ENCODE measurements around the gene CAPZB.

The CAPZB gene

DNA sequence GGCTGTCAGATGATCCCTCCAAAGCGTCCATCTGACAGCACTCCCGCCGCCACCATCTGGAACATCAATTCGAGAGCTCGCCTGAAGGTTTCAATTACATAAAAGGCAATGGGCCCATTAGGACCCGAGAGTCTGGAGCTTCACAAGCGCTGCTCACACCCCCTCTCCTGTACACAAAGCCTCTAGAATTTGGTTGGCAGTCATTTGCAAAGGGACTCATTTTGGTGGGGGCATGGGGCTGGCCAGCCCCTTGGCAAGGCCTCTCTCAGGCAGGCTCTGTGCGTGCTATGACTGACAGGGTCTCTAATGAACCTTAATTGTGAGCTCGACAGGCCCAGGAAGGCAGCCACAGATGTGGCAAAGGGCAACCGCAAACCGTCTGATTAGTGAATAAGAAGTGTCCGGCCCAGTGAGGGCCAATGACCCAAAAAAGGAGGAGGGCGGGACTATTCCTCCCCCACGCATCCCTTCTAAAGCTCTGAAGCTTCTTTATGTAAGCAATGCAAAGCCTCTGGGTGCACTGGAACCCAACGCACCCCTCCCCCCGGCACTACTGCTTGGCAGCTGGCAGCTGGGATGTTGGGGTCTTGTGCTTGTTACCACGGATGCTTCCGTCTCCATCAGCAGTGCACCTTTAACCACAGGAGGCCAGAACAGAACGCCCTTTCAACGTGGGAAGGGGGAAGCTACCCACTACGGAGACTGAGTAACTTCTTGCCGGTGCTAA lies 79.4 kb downstream of the CAPZB start:
- Histone ChIP-seq H3K4me3 (no peak overlapping the region), H3K27me3 (no peaks in the 10 kb centered on the region), H3K9ac (peak overlapping the region in 6 of 11 experiments; percentile 5 to 55 (median 15); a peak in 7 of 22 replicates), H3K36me3 (peaks cover 0 to 94% (median 40%) of the 10 kb centered on the region in 11 experiments; a peak in 16 of 22 replicates), H3K4me1 (peaks cover 50 to 60% (median 55%) of the 10 kb centered on the region in 10 experiments), H3K9me3 (replicated peaks in 1 of 11) (no peaks in the 10 kb centered on the region), H4K20me1 (peaks cover 83 to 100% (median 100%) of the 10 kb centered on the region in 11 experiments), H3K27ac (peak overlapping the region in 3 of 11 experiments; percentile 19 to 43 (median 24); a peak in 2 of 22 replicates), H3K4me2 (peak overlapping the region; percentile 47 to 84 (median 67))
- no peak for TF ChIP-seq Cebpa-rat (IDR thresholded peaks at IDR 0.05)

DNA sequence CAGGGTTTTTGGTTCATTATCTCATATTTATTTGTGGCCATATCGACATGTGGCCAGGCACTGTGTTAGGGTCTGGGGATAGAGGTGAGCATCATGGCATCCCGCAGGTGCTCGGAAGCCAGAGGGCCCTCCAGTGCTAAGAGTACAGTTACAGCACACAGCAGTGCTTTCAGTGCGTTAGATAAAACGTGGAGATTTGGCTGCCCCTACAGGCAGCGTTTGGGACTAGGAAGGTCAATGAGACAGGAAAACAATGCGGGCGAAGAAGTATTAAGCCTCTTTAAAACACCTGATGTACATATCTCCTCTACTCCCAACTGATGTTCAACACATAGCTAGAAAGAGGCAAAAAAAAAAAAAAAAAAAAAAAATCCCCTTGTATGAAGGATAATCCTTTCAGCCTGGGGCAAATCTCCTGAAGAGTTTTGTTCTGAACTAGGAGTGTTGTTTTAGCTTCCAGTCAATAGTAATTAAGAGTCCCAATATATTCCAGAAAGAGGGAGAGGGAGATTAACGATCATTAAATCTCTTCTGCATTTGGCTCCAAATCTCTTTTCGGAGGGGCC lies 80.1 kb downstream of the CAPZB start:
- peaks cover 0 to 94% (median 42%) of the 10 kb centered on the region in 11 experiments; a peak in 18 of 22 replicates for H3K36me3 ChIP-seq
- H3K27ac ChIP-seq: peak overlapping the region in 1 of 11 experiments; percentile 24; a peak in 1 of 22 replicates
- H3K4me3 ChIP-seq: no peak overlapping the region
- no peaks in the 10 kb centered on the region for H3K9me3 ChIP-seq (replicated peaks in 1 of 11)
- no peaks in the 10 kb centered on the region for H3K27me3 ChIP-seq
- TF ChIP-seq Cebpa-rat (IDR thresholded peaks at IDR 0.05): no peak
- peak overlapping the region in 8 of 11 experiments; percentile 47 to 84 (median 67); a peak in 12 of 22 replicates for H3K4me2 ChIP-seq
- H3K4me1 ChIP-seq: peaks cover 54 to 67% (median 60%) of the 10 kb centered on the region in 10 experiments
- H4K20me1 ChIP-seq: peaks cover 83 to 100% (median 100%) of the 10 kb centered on the region in 11 experiments
- peak overlapping the region in 3 of 11 experiments; percentile 6 to 55 (median 12); a peak in 3 of 22 replicates for H3K9ac ChIP-seq

DNA sequence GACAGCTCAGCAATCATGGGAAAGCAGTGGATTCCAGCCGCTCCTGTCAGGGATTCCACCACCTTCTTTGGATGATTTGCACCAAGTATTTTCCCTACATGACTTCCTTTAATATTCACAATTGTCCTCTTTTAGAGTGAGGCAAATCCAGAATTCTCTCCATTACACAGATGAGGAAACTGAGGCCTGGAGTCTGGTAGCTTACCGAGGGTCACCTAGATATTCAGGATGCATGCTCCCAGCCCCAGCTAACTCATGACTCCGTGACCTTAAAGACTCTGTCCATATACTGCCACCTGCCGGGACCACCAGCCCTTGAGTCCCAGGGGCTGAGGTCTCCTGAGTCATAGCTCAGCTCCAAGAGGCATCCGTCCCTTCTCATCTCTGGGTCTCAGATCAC lies 80.6 kb downstream of the CAPZB start:
- H3K9ac ChIP-seq: no peak overlapping the region
- H3K36me3 ChIP-seq: peaks cover 0 to 94% (median 44%) of the 10 kb centered on the region in 11 experiments; a peak in 18 of 22 replicates
- no peak for TF ChIP-seq Cebpa-rat (IDR thresholded peaks at IDR 0.05)
- peaks cover 86 to 100% (median 100%) of the 10 kb centered on the region in 11 experiments for H4K20me1 ChIP-seq
- H3K9me3 ChIP-seq (replicated peaks in 1 of 11): no peaks in the 10 kb centered on the region
- peak overlapping the region in 6 of 11 experiments; percentile 5 to 84 (median 70); a peak in 9 of 22 replicates for H3K4me2 ChIP-seq
- H3K27me3 ChIP-seq: no peaks in the 10 kb centered on the region
- H3K4me3 ChIP-seq: no peak overlapping the region
- no peak overlapping the region for H3K27ac ChIP-seq
- peaks cover 54 to 69% (median 60%) of the 10 kb centered on the region in 10 experiments for H3K4me1 ChIP-seq

DNA sequence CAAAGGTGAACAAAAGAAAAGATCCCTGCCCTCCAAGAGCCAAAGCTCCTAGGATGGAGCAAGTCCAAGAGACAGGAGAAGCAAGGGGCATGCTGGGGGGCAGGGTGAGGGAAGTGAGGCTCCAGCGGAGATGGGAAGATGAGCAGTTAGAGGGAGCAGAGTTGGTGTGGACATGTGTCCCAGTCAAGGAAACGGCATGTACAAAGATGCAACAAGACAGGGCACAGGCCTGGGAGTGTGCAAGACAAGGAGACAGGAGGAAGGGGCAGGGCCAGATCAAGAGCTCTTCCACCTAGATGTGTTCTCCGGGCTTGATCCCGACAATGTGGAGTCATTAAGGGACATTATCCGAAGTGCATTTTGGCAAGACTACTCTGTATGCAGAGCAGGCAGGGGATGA lies 82.1 kb downstream of the CAPZB start:
- Histone ChIP-seq H3K27ac (no peak overlapping the region), H3K27me3 (no peaks in the 10 kb centered on the region), H3K4me3 (no peak overlapping the region), H3K36me3 (peaks cover 7 to 94% (median 45%) of the 10 kb centered on the region in 11 experiments; a peak in 20 of 22 replicates), H3K9ac (no peak overlapping the region), H3K9me3 (replicated peaks in 1 of 11) (no peaks in the 10 kb centered on the region), H3K4me2 (no peak overlapping the region), H4K20me1 (peaks cover 84 to 100% (median 100%) of the 10 kb centered on the region in 11 experiments), H3K4me1 (peaks cover 57 to 78% (median 64%) of the 10 kb centered on the region in 10 experiments)
- no peak for TF ChIP-seq Cebpa-rat (IDR thresholded peaks at IDR 0.05)

DNA sequence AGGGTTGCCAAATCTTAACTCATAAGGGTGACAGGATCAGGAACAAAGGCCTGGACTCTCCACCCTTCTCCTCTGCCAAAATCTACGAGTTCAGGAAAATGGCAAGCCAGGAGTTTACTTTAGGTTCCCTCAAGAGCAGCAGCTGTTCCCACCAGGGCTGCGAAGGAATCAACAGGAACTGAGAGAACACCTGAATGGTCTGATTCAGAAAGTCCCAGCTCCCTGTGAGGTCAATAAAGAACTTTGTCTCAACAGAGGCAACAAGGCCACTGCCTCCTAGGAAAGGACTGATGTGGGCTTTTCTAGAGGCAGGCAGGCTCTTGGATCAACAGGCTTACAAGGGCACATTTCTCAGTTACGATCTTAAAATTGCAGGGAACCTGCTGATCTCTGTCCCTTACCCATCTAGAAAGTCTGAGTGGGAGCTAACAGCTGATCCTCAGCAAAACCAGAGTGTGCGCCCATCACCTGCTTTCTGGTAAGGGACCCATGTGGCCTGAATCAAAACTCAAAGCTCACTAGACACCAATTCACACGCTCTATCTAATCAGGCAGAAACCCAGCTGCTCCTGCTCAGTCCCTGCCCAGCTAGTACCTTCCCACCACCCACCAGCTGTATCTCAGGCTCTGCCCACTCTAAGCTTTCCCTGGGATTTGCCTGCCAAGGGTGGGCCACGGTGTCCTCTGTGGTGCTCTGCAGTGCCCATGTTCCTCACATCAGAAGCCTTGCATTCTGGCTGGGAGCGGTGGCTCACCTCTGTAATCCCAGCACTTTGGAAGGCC lies 83.1 kb downstream of the CAPZB start:
- H3K27ac ChIP-seq: no peak overlapping the region
- H4K20me1 ChIP-seq: peaks cover 74 to 100% (median 100%) of the 10 kb centered on the region in 11 experiments
- no peak overlapping the region; a peak in 1 of 22 replicates for H3K9ac ChIP-seq
- H3K4me3 ChIP-seq: no peak overlapping the region
- no peaks in the 10 kb centered on the region for H3K9me3 ChIP-seq (replicated peaks in 1 of 11)
- H3K4me1 ChIP-seq: peaks cover 50 to 78% (median 59%) of the 10 kb centered on the region in 10 experiments
- TF ChIP-seq Cebpa-rat (IDR thresholded peaks at IDR 0.05): no peak
- H3K36me3 ChIP-seq: peaks cover 8 to 94% (median 47%) of the 10 kb centered on the region in 11 experiments; a peak in 20 of 22 replicates
- no peaks in the 10 kb centered on the region for H3K27me3 ChIP-seq
- peak overlapping the region in 8 of 11 experiments; percentile 15 to 72 (median 48); a peak in 14 of 22 replicates for H3K4me2 ChIP-seq

DNA sequence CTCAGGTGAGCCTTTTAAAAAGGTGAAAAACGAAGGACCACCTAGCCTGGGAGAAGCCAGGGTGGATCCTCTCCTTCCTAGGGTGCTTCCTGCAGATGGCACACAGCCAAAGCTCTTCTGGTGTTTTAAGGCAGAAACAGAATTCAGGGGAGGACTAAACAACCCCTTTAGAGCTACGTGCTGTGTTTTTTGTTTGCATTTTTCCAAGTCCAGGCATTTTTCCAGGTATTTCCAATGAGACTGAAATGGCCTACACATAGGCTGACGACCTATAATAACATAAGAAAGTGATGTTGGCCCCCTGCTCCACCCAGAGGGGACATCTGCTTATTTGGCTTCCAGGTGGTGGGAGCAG lies 83.8 kb downstream of the CAPZB start:
- Histone ChIP-seq H3K9ac (no peak overlapping the region), H3K27ac (no peak overlapping the region), H3K4me2 (peak overlapping the region in 10 of 11 experiments; percentile 11 to 72 (median 42); a peak in 17 of 22 replicates), H3K4me3 (no peak overlapping the region), H3K9me3 (replicated peaks in 1 of 11) (no peaks in the 10 kb centered on the region), H3K27me3 (no peaks in the 10 kb centered on the region), H3K36me3 (peaks cover 8 to 94% (median 49%) of the 10 kb centered on the region in 11 experiments; a peak in 20 of 22 replicates), H4K20me1 (peaks cover 67 to 100% (median 100%) of the 10 kb centered on the region in 11 experiments), H3K4me1 (peaks cover 43 to 72% (median 52%) of the 10 kb centered on the region in 10 experiments)
- TF ChIP-seq Cebpa-rat (IDR thresholded peaks at IDR 0.05): no peak

DNA sequence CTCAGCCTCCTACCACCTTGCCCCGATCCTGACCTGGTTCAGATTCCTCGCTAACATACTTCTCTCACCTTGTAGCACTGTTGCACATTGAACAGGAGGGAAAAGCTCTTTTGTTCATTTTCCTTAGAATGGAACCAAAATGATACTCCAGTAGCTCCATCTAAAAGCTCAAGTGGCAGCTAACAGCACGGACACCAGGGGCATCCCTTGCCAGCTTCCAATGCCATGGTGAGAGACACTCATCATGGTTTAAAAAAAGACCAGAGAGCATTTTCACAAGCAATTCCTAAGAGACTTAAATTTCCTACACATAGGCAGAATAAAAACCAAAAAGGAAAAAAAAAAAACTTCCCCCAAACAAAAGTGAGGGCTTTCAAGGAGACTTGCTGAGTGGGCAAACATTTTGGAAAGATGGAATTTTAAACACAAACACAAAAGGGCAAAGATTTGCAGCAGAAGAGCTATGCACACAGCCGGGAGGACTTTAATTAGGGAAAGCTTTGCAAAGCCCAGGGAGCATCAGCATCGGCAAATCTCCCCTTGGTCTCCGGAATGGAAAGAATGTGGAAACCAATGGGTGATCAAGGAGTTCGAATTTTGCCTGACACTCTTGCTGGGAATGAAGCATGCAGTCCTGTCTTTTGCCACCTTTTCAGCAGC lies 84.3 kb downstream of the CAPZB start:
- TF ChIP-seq Cebpa-rat (IDR thresholded peaks at IDR 0.05): no peak
- peaks cover 64 to 100% (median 100%) of the 10 kb centered on the region in 11 experiments for H4K20me1 ChIP-seq
- no peaks in the 10 kb centered on the region for H3K9me3 ChIP-seq (replicated peaks in 1 of 11)
- H3K27ac ChIP-seq: no peak overlapping the region
- H3K9ac ChIP-seq: no peak overlapping the region
- peaks cover 42 to 72% (median 51%) of the 10 kb centered on the region in 10 experiments for H3K4me1 ChIP-seq
- peak overlapping the region in 10 of 11 experiments; percentile 11 to 72 (median 42); a peak in 16 of 22 replicates for H3K4me2 ChIP-seq
- no peaks in the 10 kb centered on the region for H3K27me3 ChIP-seq
- H3K36me3 ChIP-seq: peaks cover 11 to 94% (median 54%) of the 10 kb centered on the region in 11 experiments; a peak in 20 of 22 replicates
- no peak overlapping the region for H3K4me3 ChIP-seq

DNA sequence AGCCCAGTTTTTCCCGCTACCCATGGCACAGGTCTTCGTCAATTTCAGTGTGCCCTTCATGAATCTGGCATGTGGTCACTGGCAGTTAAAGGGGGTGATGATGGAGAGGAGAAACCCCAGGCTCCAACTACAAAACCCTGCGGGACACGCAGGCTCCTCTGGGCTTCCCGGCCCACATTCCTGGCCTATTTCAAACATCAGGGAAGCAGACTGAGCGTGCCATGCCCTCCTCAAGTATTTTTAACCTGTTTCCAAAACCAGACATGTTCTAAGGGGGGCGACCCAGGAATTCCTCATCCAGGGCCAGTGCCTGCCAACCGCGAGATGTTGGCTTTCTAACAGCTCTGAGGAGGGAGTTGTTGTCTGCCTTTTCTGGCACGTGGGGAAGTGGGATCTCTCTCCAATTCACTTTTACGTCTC lies 85.1 kb downstream of the CAPZB start:
- Histone ChIP-seq H3K36me3 (peaks cover 13 to 100% (median 58%) of the 10 kb centered on the region in 11 experiments; a peak in 20 of 22 replicates), H3K9me3 (replicated peaks in 1 of 11) (no peaks in the 10 kb centered on the region), H3K27me3 (no peaks in the 10 kb centered on the region), H3K4me3 (no peak overlapping the region), H4K20me1 (peaks cover 64 to 100% (median 100%) of the 10 kb centered on the region in 11 experiments), H3K4me2 (peak overlapping the region in 4 of 11 experiments; percentile 52 to 72 (median 61); a peak in 4 of 22 replicates), H3K27ac (no peak overlapping the region), H3K4me1 (peaks cover 42 to 72% (median 52%) of the 10 kb centered on the region in 10 experiments), H3K9ac (no peak overlapping the region)
- no peak for TF ChIP-seq Cebpa-rat (IDR thresholded peaks at IDR 0.05)
